Mesothelial cell of epicardium (in vitro differentiated cells): Measurements from ENCODE around the gene IKZF1. TPM values are rescaled to one million over a fixed set of nuclear protein-coding genes. Genes with fewer than 3 reads are reported as not detected.

ENCODE experiments used
- DNase-seq, 2 experiments: peaks; one replicate each; pipeline ENCODE4 v3.0.0; 2021; ENCODE audit warnings: low spot score in 2 of 2; ENCODE audit not compliant: unreplicated experiment in 2 of 2
- H3K27ac Mint-ChIP-seq: 2 replicates; pipeline ENCODE4 v1.8.0; 2021; ENCODE audit warnings: mixed read lengths
- H3K27me3 Mint-ChIP-seq: 2 replicates; pipeline ENCODE4 v1.8.0; 2021; ENCODE audit warnings: low read depth, mixed read lengths
- H3K36me3 Mint-ChIP-seq: 2 replicates; pipeline ENCODE4 v1.8.0; 2021; ENCODE audit warnings: mixed read lengths
- H3K4me1 Mint-ChIP-seq: 2 replicates; pipeline ENCODE4 v1.8.0; 2021; ENCODE audit warnings: mixed read lengths
- H3K4me3 Mint-ChIP-seq: 2 replicates; pipeline ENCODE4 v1.8.0; 2021; ENCODE audit warnings: mild to moderate bottlenecking, moderate library complexity, mixed read lengths
- H3K9me3 Mint-ChIP-seq: 2 replicates; pipeline ENCODE4 v1.8.0; 2021; ENCODE audit warnings: mixed read lengths
- CTCF ChIP-seq: fragments of 200-600 bp; sonication (generic); IDR thresholded peaks from one replicate; pipeline ENCODE4 v1.5.0; 2021; ENCODE audit warnings: antibody characterized with exemption; ENCODE audit not compliant: unreplicated experiment
- total RNA-seq: library from RNA; stranded (reverse); gene quantifications from 3 replicates; pipeline ENCODE4 v1.2.1, GENCODE V29; 2021

IKZF1 gene
- total RNA-seq, 1 donor from 2014 or later: 2.5 TPM

GRCh38 chr7:50406935-50407334, 102.4 kb downstream of the IKZF1 start:
- Mint-ChIP-seq H3K4me1 (no peaks in the 10 kb centered on the region), H3K27me3 (peaks cover 51% of the 10 kb centered on the region), H3K27ac (no peak overlapping the region), H3K9me3 (no peaks in the 10 kb centered on the region), H3K4me3 (no peak overlapping the region), H3K36me3 (no peaks in the 10 kb centered on the region)
- TF ChIP-seq CTCF: no peak
- DNase-seq: no peak

GRCh38 chr7:50409856-50410745, 105.6 kb downstream of the IKZF1 start:
- H3K36me3 Mint-ChIP-seq: no peaks in the 10 kb centered on the region
- peaks cover 33% of the 10 kb centered on the region for H3K27me3 Mint-ChIP-seq
- DNase-seq: no peak
- H3K27ac Mint-ChIP-seq: no peak overlapping the region
- H3K4me3 Mint-ChIP-seq: no peak overlapping the region
- no peak for TF ChIP-seq CTCF
- H3K9me3 Mint-ChIP-seq: no peaks in the 10 kb centered on the region
- H3K4me1 Mint-ChIP-seq: no peaks in the 10 kb centered on the region

- Mint-ChIP-seq H3K4me1 (no peaks in the 10 kb centered on the region), H3K4me3 (no peak overlapping the region), H3K27me3 (peaks cover 27% of the 10 kb centered on the region), H3K9me3 (no peaks in the 10 kb centered on the region), H3K27ac (no peak overlapping the region), H3K36me3 (no peaks in the 10 kb centered on the region)
- DNase-seq: no peak
- no peak for TF ChIP-seq CTCF
Measured at GRCh38 chr7:50411332-50411731, 106.8 kb downstream of the IKZF1 start.

DNA sequence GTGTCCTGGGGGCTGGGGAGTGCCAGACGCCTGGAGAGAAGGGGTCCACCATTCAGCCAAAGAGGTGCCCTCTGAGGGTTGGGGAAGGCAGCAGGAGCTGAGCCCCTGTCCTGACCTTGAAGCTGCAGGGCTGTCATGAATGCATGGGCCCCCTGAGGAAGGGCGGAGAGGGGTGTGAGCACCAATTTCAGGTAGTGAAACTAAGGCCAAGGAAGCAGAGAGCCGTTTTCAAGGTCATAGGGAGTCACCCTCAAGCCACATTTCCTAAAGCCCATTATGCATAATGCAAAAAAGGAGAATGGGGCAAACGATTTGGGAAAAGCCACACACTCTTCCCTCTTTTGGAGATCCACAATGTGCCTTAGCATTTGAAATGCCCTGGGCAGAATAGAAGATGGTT, 108.5 kb downstream of the IKZF1 start:
- Mint-ChIP-seq H3K27me3 (peaks cover 11% of the 10 kb centered on the region), H3K9me3 (no peaks in the 10 kb centered on the region), H3K4me1 (no peaks in the 10 kb centered on the region), H3K4me3 (no peak overlapping the region), H3K36me3 (no peaks in the 10 kb centered on the region), H3K27ac (no peak overlapping the region)
- no peak for DNase-seq
- no peak for TF ChIP-seq CTCF

- TF ChIP-seq CTCF: no peak
- H3K27ac Mint-ChIP-seq: no peak overlapping the region
- peaks cover 7% of the 10 kb centered on the region for H3K27me3 Mint-ChIP-seq
- no peak for DNase-seq
- H3K4me1 Mint-ChIP-seq: peaks cover 2% of the 10 kb centered on the region
- no peaks in the 10 kb centered on the region for H3K9me3 Mint-ChIP-seq
- H3K36me3 Mint-ChIP-seq: no peaks in the 10 kb centered on the region
- H3K4me3 Mint-ChIP-seq: no peak overlapping the region
Measured at GRCh38 chr7:50413561-50413960, 109.0 kb downstream of the IKZF1 start.
